Measurements from ENCODE around the gene CDADC1.

The CDADC1 gene

GRCh38 chr13:49292742-49293486, 45.2 kb downstream of the CDADC1 start:
- 0 out of 2 replicates have a peak, but pooled peaks have one; percentile 24 for TF ChIP-seq SIN3A (IDR thresholded peaks at IDR 0.05; ENCODE audit: borderline replicate concordance, insufficient read depth, low read length)
- no peak for TF ChIP-seq FOXP2 (optimal IDR thresholded peaks at IDR 0.05; ENCODE audit: borderline replicate concordance, extremely low read depth, extremely low read length, insufficient read depth)

DNA sequence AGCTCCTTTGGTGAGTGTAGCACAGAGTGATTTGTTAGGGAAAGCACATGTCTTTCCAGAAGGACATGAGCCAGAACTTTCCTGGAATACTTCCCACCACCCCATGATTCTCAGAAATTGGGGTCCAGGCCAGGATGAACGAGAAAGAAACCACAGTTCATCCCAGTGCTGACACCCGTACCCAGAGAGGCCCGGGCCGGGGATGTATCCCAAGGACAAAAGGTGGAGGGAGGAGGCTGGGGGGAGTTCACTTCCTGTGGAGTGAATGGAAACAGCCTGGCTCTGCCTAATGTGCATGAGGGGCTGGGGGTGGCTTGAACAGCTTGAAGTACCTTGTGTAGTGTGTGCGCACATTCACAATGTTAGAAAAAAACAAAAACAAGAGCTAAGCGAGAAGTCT, 47.5 kb downstream of the CDADC1 start:
- TF ChIP-seq SIN3A (IDR thresholded peaks at IDR 0.05; ENCODE audit: borderline replicate concordance, insufficient read depth, low read length) = no peak
- no peak for TF ChIP-seq POLR2AphosphoS5 (IDR thresholded peaks at IDR 0.05; ENCODE audit: low read depth, low read length)
- no peak for TF ChIP-seq FOXP2 (optimal IDR thresholded peaks at IDR 0.05; ENCODE audit: borderline replicate concordance, extremely low read depth, extremely low read length, insufficient read depth)
- no peak for TF ChIP-seq TAF1 (IDR thresholded peaks at IDR 0.05; ENCODE audit: borderline replicate concordance, insufficient read depth, low read length)
- TF ChIP-seq REST (IDR thresholded peaks at IDR 0.05; ENCODE audit: insufficient read depth in 1 of 2, low read depth in 2 of 2, low read length in 2 of 2) = no peak

GRCh38 chr13:49296659-49297058, 48.9 kb downstream of the CDADC1 start:
- no peak for TF ChIP-seq REST (IDR thresholded peaks at IDR 0.05; ENCODE audit: insufficient read depth in 1 of 2, low read depth in 2 of 2, low read length in 2 of 2)
- TF ChIP-seq POLR2AphosphoS5 (IDR thresholded peaks at IDR 0.05; ENCODE audit: low read depth, low read length) = no peak
- TF ChIP-seq TAF1 (IDR thresholded peaks at IDR 0.05; ENCODE audit: borderline replicate concordance, insufficient read depth, low read length) = no peak
- TF ChIP-seq SIN3A (IDR thresholded peaks at IDR 0.05; ENCODE audit: borderline replicate concordance, insufficient read depth, low read length) = no peak
- no peak for TF ChIP-seq FOXP2 (optimal IDR thresholded peaks at IDR 0.05; ENCODE audit: borderline replicate concordance, extremely low read depth, extremely low read length, insufficient read depth)

DNA sequence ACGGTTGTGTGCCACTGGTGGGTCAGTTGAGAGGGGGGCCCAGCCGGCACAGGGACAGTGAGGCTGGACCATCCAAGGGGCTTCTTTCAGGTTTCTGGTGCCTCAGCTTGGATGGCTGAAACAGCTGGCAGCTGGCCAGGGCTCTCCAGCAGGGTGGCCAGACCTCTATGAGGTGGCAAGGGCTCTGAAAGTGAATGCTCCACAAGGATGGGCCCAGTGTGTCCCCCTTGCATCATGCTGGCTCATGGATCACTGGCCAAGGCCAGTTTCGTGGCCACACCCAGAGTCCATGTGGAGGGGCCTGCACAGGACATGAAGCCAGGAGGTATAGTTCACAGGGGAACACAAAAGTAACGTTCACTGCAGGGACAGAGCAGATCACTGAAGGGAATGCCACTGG, 49.6 kb downstream of the CDADC1 start:
- no peak for TF ChIP-seq REST (IDR thresholded peaks at IDR 0.05; ENCODE audit: insufficient read depth in 1 of 2, low read depth in 2 of 2, low read length in 2 of 2)
- TF ChIP-seq FOXP2 (optimal IDR thresholded peaks at IDR 0.05; ENCODE audit: borderline replicate concordance, extremely low read depth, extremely low read length, insufficient read depth) = no peak
- TF ChIP-seq TAF1 (IDR thresholded peaks at IDR 0.05; ENCODE audit: borderline replicate concordance, insufficient read depth, low read length) = no peak
- TF ChIP-seq POLR2AphosphoS5 (IDR thresholded peaks at IDR 0.05; ENCODE audit: low read depth, low read length) = no peak
- no peak for TF ChIP-seq SIN3A (IDR thresholded peaks at IDR 0.05; ENCODE audit: borderline replicate concordance, insufficient read depth, low read length)

- no peak for TF ChIP-seq SIN3A (IDR thresholded peaks at IDR 0.05; ENCODE audit: borderline replicate concordance, insufficient read depth, low read length)
These were observed 50.7 kb downstream of the CDADC1 start for GRCh38 chr13:49298416-49298815.

DNA sequence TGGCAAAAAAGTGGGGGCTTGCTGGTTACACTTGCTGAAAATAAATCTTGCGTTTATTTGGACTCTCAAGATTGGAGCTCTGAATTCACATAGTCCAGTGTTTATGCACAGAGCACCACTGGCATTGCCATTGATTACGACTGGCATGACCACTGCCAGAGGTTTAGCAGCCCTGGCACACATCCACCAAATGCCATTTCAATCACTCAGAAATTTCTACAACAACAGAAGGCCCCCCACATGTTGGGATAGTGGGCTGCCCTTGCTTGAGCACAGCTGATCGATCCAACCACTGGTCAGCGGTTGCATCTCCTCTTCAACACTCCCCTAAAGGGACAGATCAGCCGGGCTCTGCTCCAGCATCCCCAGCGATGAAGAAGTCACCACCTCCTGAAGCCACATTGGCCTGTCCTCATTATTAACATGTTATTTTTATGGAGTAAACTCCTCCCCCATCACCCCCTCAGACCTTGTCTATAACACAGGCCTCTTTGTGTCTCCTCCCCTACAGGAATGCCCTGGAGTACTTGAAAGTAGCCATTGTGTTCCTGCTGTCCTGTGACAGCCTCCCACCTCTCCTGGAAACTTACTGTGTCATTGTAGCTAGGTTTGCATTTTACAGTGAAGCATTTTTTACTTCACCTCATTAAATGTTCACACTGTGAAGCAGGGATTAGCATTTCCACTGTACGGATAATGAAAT, 51.3 kb downstream of the CDADC1 start:
- TF ChIP-seq TAF1 (IDR thresholded peaks at IDR 0.05; ENCODE audit: borderline replicate concordance, insufficient read depth, low read length) (no peak), SIN3A (IDR thresholded peaks at IDR 0.05; ENCODE audit: borderline replicate concordance, insufficient read depth, low read length) (no peak), POLR2AphosphoS5 (IDR thresholded peaks at IDR 0.05; ENCODE audit: low read depth, low read length) (no peak), REST (IDR thresholded peaks at IDR 0.05; ENCODE audit: insufficient read depth in 1 of 2, low read depth in 2 of 2, low read length in 2 of 2) (no peak), FOXP2 (optimal IDR thresholded peaks at IDR 0.05; ENCODE audit: borderline replicate concordance, extremely low read depth, extremely low read length, insufficient read depth) (no peak)
